ENCODE results near the gene ATP8B3.
A peak's percentile ranks its signal among the peaks of the same experiment; 100 is the strongest.

ATP8B3 gene

DNA sequence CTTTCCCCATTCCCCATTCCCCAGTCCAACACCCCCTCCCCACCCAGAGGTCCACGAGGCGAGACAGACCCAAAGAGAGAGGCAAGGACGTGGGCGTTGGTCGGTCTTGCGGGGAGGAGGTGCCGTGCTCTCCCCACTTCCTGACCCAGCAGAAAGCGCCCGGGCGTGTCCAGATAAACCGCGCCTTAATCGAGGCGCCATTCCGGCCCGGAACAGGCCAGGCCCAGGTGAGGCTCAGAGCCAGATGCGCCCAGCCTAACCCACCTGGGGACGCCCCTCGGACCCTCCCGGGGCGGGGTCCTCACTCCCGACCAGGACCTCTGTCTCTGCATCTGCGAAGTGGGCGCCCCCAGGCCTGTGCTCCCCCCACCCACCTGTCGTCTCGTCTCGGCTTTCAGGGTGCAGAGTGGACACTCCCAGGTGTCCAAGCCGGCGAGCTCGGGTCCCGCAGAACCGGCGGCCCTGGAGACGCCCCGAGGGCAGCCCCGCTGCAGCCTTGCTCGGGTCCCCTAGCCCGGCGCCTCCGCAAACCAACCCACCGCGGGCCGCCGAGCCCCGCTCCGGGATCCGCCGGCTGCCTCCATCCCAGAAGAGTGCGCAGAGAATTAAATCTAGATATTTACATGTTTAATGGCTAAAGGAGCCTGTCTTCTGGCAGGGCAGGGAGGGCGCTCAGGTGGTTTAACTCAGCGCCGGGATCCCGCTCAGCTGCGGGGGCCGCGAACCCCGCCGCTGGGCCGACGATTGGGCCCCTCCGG, 63.8 kb downstream of the ATP8B3 start (continued):
- TF ChIP-seq, protein P1, sequence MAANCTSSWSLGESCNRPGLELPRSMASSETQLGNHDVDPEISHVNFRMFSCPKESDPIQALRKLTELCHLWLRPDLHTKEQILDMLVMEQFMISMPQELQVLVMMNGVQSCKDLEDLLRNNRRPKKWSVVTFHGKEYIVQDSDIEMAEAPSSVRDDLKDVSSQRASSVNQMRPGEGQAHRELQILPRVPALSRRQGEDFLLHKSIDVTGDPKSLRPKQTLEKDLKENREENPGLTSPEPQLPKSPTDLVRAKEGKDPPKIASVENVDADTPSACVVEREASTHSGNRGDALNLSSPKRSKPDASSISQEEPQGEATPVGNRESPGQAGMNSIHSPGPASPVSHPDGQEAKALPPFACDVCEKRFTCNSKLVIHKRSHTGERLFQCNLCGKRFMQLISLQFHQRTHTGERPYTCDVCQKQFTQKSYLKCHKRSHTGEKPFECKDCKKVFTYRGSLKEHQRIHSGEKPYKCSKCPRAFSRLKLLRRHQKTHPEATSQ (tag by site-specific recombination; IDR thresholded peaks at IDR 0.05): no peak
- TF ChIP-seq KLF8 (tag by site-specific recombination; IDR thresholded peaks at IDR 0.05) (peak; percentile 24), ZNF121 (tag by site-specific recombination; IDR thresholded peaks at IDR 0.05) (no peak), ZNF19 (tag by site-specific recombination; IDR thresholded peaks at IDR 0.05; ENCODE audit: low read depth) (no peak), SCRT2 (tag by site-specific recombination; IDR thresholded peaks at IDR 0.05) (peak; percentile 96), KLF7 (tag by site-specific recombination; IDR thresholded peaks at IDR 0.05; ENCODE audit: borderline replicate concordance) (peak; percentile 73; the same call in 1 of the 2 replicates), YY2 (tag by site-specific recombination; IDR thresholded peaks at IDR 0.05) (no peak), GLI4 (tag by site-specific recombination; IDR thresholded peaks at IDR 0.05) (no peak), RBAK (tag by site-specific recombination; IDR thresholded peaks at IDR 0.05) (no peak), ZNF624 (tag by site-specific recombination; IDR thresholded peaks at IDR 0.05) (no peak), KLF1 (tag by site-specific recombination; IDR thresholded peaks at IDR 0.05) (peak; percentile 97), ZBTB8A (tag by site-specific recombination; IDR thresholded peaks at IDR 0.05) (peak; percentile 94), ZNF112 (tag by site-specific recombination; IDR thresholded peaks at IDR 0.05) (no peak), GLIS1 (tag by site-specific recombination; IDR thresholded peaks at IDR 0.05) (0 out of 2 replicates have a peak, but pooled peaks have one; percentile 16), HOXC10 (CRISPR knock-in tag; IDR thresholded peaks at IDR 0.05) (no peak), FEZF1 (tag by site-specific recombination; IDR thresholded peaks at IDR 0.05) (no peak), ZSCAN16 (tag by site-specific recombination; IDR thresholded peaks at IDR 0.05) (no peak), ZNF155 (tag by site-specific recombination; IDR thresholded peaks at IDR 0.05) (no peak), ZNF335 (tag by site-specific recombination; conservative IDR thresholded peaks at IDR 0.05) (peak; percentile 87), ZNF324 (tag by site-specific recombination; IDR thresholded peaks at IDR 0.05) (no peak)
- TF ChIP-seq, protein P2, sequence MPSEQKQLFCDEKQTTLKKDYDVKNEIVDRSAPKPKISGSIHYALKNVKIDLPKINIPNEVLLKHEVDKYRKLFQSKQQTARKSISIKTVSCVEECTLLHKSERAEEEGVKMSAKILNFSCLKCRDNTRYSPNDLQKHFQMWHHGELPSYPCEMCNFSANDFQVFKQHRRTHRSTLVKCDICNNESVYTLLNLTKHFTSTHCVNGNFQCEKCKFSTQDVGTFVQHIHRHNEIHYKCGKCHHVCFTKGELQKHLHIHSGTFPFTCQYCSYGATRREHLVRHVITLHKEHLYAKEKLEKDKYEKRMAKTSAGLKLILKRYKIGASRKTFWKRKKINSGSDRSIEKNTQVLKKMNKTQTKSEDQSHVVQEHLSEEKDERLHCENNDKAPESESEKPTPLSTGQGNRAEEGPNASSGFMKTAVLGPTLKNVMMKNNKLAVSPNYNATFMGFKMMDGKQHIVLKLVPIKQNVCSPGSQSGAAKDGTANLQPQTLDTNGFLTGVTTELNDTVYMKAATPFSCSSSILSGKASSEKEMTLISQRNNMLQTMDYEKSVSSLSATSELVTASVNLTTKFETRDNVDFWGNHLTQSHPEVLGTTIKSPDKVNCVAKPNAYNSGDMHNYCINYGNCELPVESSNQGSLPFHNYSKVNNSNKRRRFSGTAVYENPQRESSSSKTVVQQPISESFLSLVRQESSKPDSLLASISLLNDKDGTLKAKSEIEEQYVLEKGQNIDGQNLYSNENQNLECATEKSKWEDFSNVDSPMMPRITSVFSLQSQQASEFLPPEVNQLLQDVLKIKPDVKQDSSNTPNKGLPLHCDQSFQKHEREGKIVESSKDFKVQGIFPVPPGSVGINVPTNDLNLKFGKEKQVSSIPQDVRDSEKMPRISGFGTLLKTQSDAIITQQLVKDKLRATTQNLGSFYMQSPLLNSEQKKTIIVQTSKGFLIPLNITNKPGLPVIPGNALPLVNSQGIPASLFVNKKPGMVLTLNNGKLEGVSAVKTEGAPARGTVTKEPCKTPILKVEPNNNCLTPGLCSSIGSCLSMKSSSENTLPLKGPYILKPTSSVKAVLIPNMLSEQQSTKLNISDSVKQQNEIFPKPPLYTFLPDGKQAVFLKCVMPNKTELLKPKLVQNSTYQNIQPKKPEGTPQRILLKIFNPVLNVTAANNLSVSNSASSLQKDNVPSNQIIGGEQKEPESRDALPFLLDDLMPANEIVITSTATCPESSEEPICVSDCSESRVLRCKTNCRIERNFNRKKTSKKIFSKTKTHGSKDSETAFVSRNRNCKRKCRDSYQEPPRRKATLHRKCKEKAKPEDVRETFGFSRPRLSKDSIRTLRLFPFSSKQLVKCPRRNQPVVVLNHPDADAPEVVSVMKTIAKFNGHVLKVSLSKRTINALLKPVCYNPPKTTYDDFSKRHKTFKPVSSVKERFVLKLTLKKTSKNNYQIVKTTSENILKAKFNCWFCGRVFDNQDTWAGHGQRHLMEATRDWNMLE (tag by site-specific recombination; conservative IDR thresholded peaks at IDR 0.05; ENCODE audit: low read depth): no peak
- TF ChIP-seq, protein P3, sequence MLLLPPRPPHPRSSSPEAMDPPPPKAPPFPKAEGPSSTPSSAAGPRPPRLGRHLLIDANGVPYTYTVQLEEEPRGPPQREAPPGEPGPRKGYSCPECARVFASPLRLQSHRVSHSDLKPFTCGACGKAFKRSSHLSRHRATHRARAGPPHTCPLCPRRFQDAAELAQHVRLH (tag by site-specific recombination; IDR thresholded peaks at IDR 0.05): no peak
- TF ChIP-seq, protein P4, sequence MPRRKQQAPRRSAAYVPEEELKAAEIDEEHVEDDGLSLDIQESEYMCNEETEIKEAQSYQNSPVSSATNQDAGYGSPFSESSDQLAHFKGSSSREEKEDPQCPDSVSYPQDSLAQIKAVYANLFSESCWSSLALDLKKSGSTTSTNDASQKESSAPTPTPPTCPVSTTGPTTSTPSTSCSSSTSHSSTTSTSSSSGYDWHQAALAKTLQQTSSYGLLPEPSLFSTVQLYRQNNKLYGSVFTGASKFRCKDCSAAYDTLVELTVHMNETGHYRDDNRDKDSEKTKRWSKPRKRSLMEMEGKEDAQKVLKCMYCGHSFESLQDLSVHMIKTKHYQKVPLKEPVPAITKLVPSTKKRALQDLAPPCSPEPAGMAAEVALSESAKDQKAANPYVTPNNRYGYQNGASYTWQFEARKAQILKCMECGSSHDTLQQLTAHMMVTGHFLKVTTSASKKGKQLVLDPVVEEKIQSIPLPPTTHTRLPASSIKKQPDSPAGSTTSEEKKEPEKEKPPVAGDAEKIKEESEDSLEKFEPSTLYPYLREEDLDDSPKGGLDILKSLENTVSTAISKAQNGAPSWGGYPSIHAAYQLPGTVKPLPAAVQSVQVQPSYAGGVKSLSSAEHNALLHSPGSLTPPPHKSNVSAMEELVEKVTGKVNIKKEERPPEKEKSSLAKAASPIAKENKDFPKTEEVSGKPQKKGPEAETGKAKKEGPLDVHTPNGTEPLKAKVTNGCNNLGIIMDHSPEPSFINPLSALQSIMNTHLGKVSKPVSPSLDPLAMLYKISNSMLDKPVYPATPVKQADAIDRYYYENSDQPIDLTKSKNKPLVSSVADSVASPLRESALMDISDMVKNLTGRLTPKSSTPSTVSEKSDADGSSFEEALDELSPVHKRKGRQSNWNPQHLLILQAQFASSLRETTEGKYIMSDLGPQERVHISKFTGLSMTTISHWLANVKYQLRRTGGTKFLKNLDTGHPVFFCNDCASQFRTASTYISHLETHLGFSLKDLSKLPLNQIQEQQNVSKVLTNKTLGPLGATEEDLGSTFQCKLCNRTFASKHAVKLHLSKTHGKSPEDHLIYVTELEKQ (tag by site-specific recombination; IDR thresholded peaks at IDR 0.05; ENCODE audit: borderline replicate concordance): no peak
- TF ChIP-seq, protein P5, sequence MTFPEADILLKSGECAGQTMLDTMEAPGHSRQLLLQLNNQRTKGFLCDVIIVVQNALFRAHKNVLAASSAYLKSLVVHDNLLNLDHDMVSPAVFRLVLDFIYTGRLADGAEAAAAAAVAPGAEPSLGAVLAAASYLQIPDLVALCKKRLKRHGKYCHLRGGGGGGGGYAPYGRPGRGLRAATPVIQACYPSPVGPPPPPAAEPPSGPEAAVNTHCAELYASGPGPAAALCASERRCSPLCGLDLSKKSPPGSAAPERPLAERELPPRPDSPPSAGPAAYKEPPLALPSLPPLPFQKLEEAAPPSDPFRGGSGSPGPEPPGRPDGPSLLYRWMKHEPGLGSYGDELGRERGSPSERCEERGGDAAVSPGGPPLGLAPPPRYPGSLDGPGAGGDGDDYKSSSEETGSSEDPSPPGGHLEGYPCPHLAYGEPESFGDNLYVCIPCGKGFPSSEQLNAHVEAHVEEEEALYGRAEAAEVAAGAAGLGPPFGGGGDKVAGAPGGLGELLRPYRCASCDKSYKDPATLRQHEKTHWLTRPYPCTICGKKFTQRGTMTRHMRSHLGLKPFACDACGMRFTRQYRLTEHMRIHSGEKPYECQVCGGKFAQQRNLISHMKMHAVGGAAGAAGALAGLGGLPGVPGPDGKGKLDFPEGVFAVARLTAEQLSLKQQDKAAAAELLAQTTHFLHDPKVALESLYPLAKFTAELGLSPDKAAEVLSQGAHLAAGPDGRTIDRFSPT (tag by site-specific recombination; IDR thresholded peaks at IDR 0.05): no peak
- TF ChIP-seq, protein P6, sequence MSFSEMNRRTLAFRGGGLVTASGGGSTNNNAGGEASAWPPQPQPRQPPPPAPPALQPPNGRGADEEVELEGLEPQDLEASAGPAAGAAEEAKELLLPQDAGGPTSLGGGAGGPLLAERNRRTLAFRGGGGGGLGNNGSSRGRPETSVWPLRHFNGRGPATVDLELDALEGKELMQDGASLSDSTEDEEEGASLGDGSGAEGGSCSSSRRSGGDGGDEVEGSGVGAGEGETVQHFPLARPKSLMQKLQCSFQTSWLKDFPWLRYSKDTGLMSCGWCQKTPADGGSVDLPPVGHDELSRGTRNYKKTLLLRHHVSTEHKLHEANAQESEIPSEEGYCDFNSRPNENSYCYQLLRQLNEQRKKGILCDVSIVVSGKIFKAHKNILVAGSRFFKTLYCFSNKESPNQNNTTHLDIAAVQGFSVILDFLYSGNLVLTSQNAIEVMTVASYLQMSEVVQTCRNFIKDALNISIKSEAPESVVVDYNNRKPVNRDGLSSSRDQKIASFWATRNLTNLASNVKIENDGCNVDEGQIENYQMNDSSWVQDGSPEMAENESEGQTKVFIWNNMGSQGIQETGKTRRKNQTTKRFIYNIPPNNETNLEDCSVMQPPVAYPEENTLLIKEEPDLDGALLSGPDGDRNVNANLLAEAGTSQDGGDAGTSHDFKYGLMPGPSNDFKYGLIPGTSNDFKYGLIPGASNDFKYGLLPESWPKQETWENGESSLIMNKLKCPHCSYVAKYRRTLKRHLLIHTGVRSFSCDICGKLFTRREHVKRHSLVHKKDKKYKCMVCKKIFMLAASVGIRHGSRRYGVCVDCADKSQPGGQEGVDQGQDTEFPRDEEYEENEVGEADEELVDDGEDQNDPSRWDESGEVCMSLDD (tag by site-specific recombination; IDR thresholded peaks at IDR 0.05): peak; percentile 54; the same call in 1 of the 2 replicates

Measured in HEK293 (cell line).